B cell (primary cell): ENCODE data around the gene MOV10L1. TPM values are rescaled to one million over a fixed set of nuclear protein-coding genes. Genes with fewer than 3 reads are reported as not detected.
"Not testable (repeated sequence)": the region's sequence is repeated elsewhere in the genome, so short reads cannot be mapped to it uniquely, and the experiment has no call there.

ENCODE experiments used
- ATAC-seq: fragments of 200-7000 bp; cut with Tn5 transposase; one replicate; pipeline ENCODE4 v1.10.0; 2021; ENCODE audit warnings: low read depth, mild to moderate bottlenecking, moderate number of reproducible peaks, moderate library complexity
- CTCF ChIA-PET: fragments of 350-600 bp; sonication (Branson Sonifier 250); formaldehyde crosslinking; loops from one replicate; lab custom pipeline; 2021; ENCODE audit warnings: antibody characterized with exemption, inconsistent platforms; lab: Charles Lee
- POLR2A ChIA-PET: fragments of 350-600 bp; sonication (Branson Sonifier 250); formaldehyde crosslinking; loops from one replicate; lab custom pipeline; 2021; ENCODE audit warnings: antibody characterized with exemption; lab: Charles Lee
- DNase-seq: peaks from one replicate; pipeline ENCODE4 v3.0.0; 2013
- H2AFZ ChIP-seq: 2 replicates; pipeline ENCODE4 v1.6.1; 2012; ENCODE audit warnings: mild to moderate bottlenecking, low read depth, low read length; ENCODE audit not compliant: insufficient read depth, poor library complexity, severe bottlenecking
- H3K27ac ChIP-seq, 2 donors: 1 replicate in 1 of 2; 2 replicates in 1 of 2; pipeline ENCODE4 v1.5.1; 2012 to 2013; ENCODE audit warnings: low read length in 2 of 2, mild to moderate bottlenecking in 2 of 2, moderate library complexity in 1 of 2
- H3K27me3 ChIP-seq, 4 experiments: fragments of 200-600 bp in 1 of 4; sonication (generic) in 1 of 4; replicated peaks in 1 of 4; 1 replicate in 2 of 4; 2 replicates in 2 of 4; pipeline versions ENCODE4 v1.6.1 to v1.7.0; 2013 to 2016; ENCODE audit warnings: low read length in 3 of 4, mild to moderate bottlenecking in 2 of 4, mixed read lengths in 1 of 4, moderate library complexity in 1 of 4; ENCODE audit not compliant: insufficient read depth in 4 of 4, control insufficient read depth in 3 of 4; ENCODE audit errors: control extremely low read depth in 1 of 4
- H3K36me3 ChIP-seq, 2 experiments: replicated peaks in 1 of 2; 1 replicate in 1 of 2; 2 replicates in 1 of 2; pipeline versions ENCODE4 v1.6.1 to v1.7.1; 2013; ENCODE audit warnings: low read length in 1 of 2; ENCODE audit not compliant: insufficient read depth in 2 of 2, control insufficient read depth in 1 of 2; ENCODE audit errors: control extremely low read depth in 1 of 2, extremely low read depth in 1 of 2
- H3K4me1 ChIP-seq, 2 donors: fragments of 200-600 bp in 1 of 2; sonication (generic) in 1 of 2; 1 replicate in 1 of 2; 2 replicates in 1 of 2; pipeline versions ENCODE4 v1.5.1 to v1.6.1; 2013 to 2017; ENCODE audit warnings: low read length in 2 of 2; ENCODE audit not compliant: control insufficient read depth in 2 of 2, insufficient read depth in 2 of 2
- H3K4me2 ChIP-seq: replicated peaks from 2 replicates; pipeline ENCODE3; 2012; ENCODE audit warnings: mild to moderate bottlenecking, low read depth, low read length; ENCODE audit not compliant: poor library complexity, severe bottlenecking
- H3K4me3 ChIP-seq, 5 experiments: fragments of 200-600 bp in 1 of 5; sonication (generic) in 1 of 5; 1 replicate in 3 of 5; 2 replicates in 2 of 5; pipeline versions ENCODE4 v1.5.1 to v1.7.0; 2011 to 2016; ENCODE audit warnings: low read length in 4 of 5, mild to moderate bottlenecking in 4 of 5, low read depth in 2 of 5, control low read depth in 1 of 5, moderate library complexity in 1 of 5; ENCODE audit not compliant: insufficient read depth in 1 of 5; ENCODE audit errors: control extremely low read depth in 1 of 5, extremely low read depth in 1 of 5
- H3K79me2 ChIP-seq: fragments of 200-600 bp; sonication (generic); one replicate; pipeline ENCODE4 v1.6.0; 2016; ENCODE audit warnings: low read length; ENCODE audit not compliant: control insufficient read depth, insufficient read depth
- H3K9ac ChIP-seq: fragments of 200-600 bp; sonication (generic); 2 replicates; pipeline ENCODE4 v1.6.1; 2017; ENCODE audit warnings: mild to moderate bottlenecking, low read length, moderate library complexity
- H3K9me3 ChIP-seq, 3 donors: one replicate each; pipeline versions ENCODE4 v1.6.1 to v1.7.1; 2013; ENCODE audit warnings: low read length in 2 of 3; ENCODE audit not compliant: control insufficient read depth in 2 of 3, insufficient read depth in 1 of 3; ENCODE audit errors: control extremely low read depth in 1 of 3
- H4K20me1 ChIP-seq: 2 replicates; pipeline ENCODE4 v1.6.0; 2012; ENCODE audit warnings: mild to moderate bottlenecking, low read length; ENCODE audit not compliant: insufficient read depth, control insufficient read depth, poor library complexity, severe bottlenecking
- H3K27ac Mint-ChIP-seq: one replicate; pipeline ENCODE4 v1.8.0; 2021; ENCODE audit warnings: mixed read lengths
- H3K27me3 Mint-ChIP-seq: one replicate; pipeline ENCODE4 v1.8.0; 2021; ENCODE audit warnings: mixed read lengths
- H3K4me1 Mint-ChIP-seq: one replicate; pipeline ENCODE4 v1.8.0; 2021; ENCODE audit warnings: mixed read lengths
- H3K4me3 Mint-ChIP-seq: one replicate; pipeline ENCODE4 v1.8.0; 2021; ENCODE audit warnings: mixed read lengths
- H3K9me3 Mint-ChIP-seq: one replicate; pipeline ENCODE4 v1.8.0; 2022; ENCODE audit warnings: mixed read lengths; ENCODE audit not compliant: insufficient read depth
- EZH2 ChIP-seq: IDR thresholded peaks from 2 replicates; pipeline ENCODE4 v1.6.1; 2012; ENCODE audit warnings: borderline replicate concordance, low read depth, mild to moderate bottlenecking, moderate library complexity, low read length; ENCODE audit not compliant: insufficient read depth, poor library complexity, severe bottlenecking
- WGBS: methylation state at CpG from one replicate; pipeline ENCODE4 v1.1.5; 2013; ENCODE audit warnings: missing lambda C conversion rate; ENCODE audit not compliant: insufficient coverage; 5-methylcytosine and 5-hydroxymethylcytosine counted together
- intact Hi-C: fragments of 100-400 bp; cut with micrococcal nuclease; formaldehyde crosslinking; loops from one replicate; pipeline ENCODE4 v1.10.0; 2022
- polyA plus RNA-seq: library from polyadenylated mRNA; depleted of rRNA; stranded (reverse); fragments of >200 nt; gene quantifications from 2 replicates; pipeline ENCODE4 v1.2.3, GENCODE V29; 2012
- total RNA-seq, 2 donors: library from RNA; stranded (reverse); fragments of 120-200 nt in 1 of 2; gene quantifications; 1 replicate in 1 of 2; 2 replicates in 1 of 2; pipeline versions ENCODE4 v1.2.3 to v1.2.4, GENCODE V29; 2013 to 2022
- TF ChIP-seq, protein P1 (sequence below): fragments of 200-600 bp; IDR thresholded peaks from one replicate; pipeline ENCODE4 v1.8.0; 2022; ENCODE audit warnings: antibody characterized with exemption, mild to moderate bottlenecking

The MOV10L1 gene
- total and polyA plus RNA-seq, 2 donors (not counting 1 experiment from before 2014, with no cell fraction given) = not detected

DNA sequence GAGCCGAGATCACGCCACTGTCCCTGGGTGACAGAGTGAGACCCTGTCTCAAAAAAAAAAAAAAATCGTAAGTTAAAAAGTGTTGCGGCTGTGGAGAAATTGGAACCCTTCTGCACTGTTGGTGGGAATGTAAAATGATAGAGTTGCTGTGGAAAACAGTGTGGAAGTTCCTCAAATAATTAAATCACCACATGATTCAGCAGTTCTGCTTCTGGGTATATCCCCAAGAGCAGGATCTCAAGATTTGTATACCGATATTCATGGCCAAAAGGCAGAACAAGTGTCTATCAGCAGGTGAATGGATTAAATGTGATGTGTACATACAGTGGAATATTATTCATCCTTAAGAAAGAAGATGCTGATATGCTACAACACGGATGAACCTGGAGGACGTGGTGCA, 114.8 kb downstream of the MOV10L1 start:
- WGBS = 98% methylated on average over 4 of the region's 7 CpGs
- ATAC-seq (no peak), DNase-seq (no peak)
- Histone ChIP-seq H3K4me2 (no peak overlapping the region), H4K20me1 (peaks cover 43% of the 10 kb centered on the region), H3K27ac (no peak overlapping the region), H3K9ac (no peak overlapping the region), H3K79me2 (peaks cover 44% of the 10 kb centered on the region), H3K27me3 (no peaks in the 10 kb centered on the region), H3K9me3 (no peaks in the 10 kb centered on the region), H3K4me3 (no peak overlapping the region), H3K4me1 (peaks cover 28 to 37% of the 10 kb centered on the region in 2 donors), H3K36me3 (peaks cover 8 to 32% of the 10 kb centered on the region in 2 experiments), H2AFZ (no peak overlapping the region)
- intact Hi-C loops = loop anchor here (10.0 kb wide), 1 partner anchor 440 kb away; no protein-coding TSS in a partner anchor
- no peaks in the 10 kb centered on the region for H3K27me3 Mint-ChIP-seq
- H3K27ac Mint-ChIP-seq = no peak overlapping the region
- ChIA-PET CTCF (interaction anchor here (0.7 to 5.2 kb wide), 4 partner anchors 13 to 349 kb away, joined by 3 to 75 read pairs (median 4); no protein-coding TSS in a partner anchor), POLR2A (no interaction called here)
- H3K4me3 Mint-ChIP-seq = no peak overlapping the region
- H3K9me3 Mint-ChIP-seq = no peaks in the 10 kb centered on the region
- H3K4me1 Mint-ChIP-seq = peaks cover 44% of the 10 kb centered on the region
- TF ChIP-seq, protein P1, sequence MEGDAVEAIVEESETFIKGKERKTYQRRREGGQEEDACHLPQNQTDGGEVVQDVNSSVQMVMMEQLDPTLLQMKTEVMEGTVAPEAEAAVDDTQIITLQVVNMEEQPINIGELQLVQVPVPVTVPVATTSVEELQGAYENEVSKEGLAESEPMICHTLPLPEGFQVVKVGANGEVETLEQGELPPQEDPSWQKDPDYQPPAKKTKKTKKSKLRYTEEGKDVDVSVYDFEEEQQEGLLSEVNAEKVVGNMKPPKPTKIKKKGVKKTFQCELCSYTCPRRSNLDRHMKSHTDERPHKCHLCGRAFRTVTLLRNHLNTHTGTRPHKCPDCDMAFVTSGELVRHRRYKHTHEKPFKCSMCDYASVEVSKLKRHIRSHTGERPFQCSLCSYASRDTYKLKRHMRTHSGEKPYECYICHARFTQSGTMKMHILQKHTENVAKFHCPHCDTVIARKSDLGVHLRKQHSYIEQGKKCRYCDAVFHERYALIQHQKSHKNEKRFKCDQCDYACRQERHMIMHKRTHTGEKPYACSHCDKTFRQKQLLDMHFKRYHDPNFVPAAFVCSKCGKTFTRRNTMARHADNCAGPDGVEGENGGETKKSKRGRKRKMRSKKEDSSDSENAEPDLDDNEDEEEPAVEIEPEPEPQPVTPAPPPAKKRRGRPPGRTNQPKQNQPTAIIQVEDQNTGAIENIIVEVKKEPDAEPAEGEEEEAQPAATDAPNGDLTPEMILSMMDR = no peak
- no peak for TF ChIP-seq EZH2

DNA sequence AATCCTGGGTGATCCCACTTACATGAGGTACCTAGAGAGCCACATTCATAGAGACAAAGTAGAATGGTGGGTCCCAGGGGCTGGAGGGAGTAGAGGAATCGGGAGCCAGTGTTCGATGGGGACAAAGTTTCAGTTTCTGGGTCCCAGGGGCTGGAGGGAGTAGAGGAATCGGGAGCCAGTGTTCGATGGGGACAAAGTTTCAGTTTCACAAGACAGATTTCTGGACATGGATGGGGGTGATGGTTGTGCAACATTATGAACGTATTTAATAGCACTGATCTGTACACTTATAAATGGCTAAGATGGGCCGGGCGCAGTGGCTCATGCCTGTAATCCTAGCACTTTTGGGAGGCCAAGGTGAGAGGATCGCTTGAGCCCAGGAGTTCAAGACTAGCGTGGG, 115.2 kb downstream of the MOV10L1 start:
- ATAC-seq, H2AFZ ChIP-seq, H3K27me3 Mint-ChIP-seq, H3K9me3 Mint-ChIP-seq, DNase-seq, H3K9me3 ChIP-seq, H3K27ac Mint-ChIP-seq, H3K27ac ChIP-seq, H3K4me2 ChIP-seq, H3K9ac ChIP-seq, H3K27me3 ChIP-seq, H3K4me3 Mint-ChIP-seq, H3K4me3 ChIP-seq: not testable (repeated sequence)
- Histone ChIP-seq H3K4me1 (peaks cover 26 to 37% of the 10 kb centered on the region in 2 donors), H3K36me3 (peaks cover 8 to 32% of the 10 kb centered on the region in 2 experiments), H4K20me1 (peaks cover 48% of the 10 kb centered on the region), H3K79me2 (peaks cover 41% of the 10 kb centered on the region)
- peaks cover 45% of the 10 kb centered on the region for H3K4me1 Mint-ChIP-seq
- CTCF ChIA-PET = interaction anchor here (1.9 to 5.2 kb wide), 2 partner anchors 55 to 137 kb away, joined by 4 to 75 read pairs; no protein-coding TSS in a partner anchor
- POLR2A ChIA-PET = interaction anchor here (4.5 kb wide), 1 partner anchor 14 kb away, joined by 43 read pairs; no protein-coding TSS in a partner anchor
- intact Hi-C loops = loop anchor here (5.0 to 10.0 kb wide), 2 partner anchors 278 to 440 kb away; no protein-coding TSS in a partner anchor
- 93% methylated on average over 8 of the region's 9 CpGs for WGBS
